Measurements from ENCODE around the gene RDH12.

RDH12 gene

GRCh38 chr14:67748312-67748711 lies 46.6 kb downstream of the RDH12 start:
- TF ChIP-seq CTCF (conservative IDR thresholded peaks at IDR 0.05; ENCODE audit: low read depth, low read length) = no peak
- no peak for DNase-seq (ENCODE audit: low read depth)
- no peak overlapping the region for H3K4me3 ChIP-seq (ENCODE audit: low read length)

GRCh38 chr14:67749341-67750084 lies 47.8 kb downstream of the RDH12 start:
- DNase-seq (ENCODE audit: low read depth) = peak; percentile 69
- no peak for TF ChIP-seq CTCF (conservative IDR thresholded peaks at IDR 0.05; ENCODE audit: low read depth, low read length)
- no peak overlapping the region for H3K4me3 ChIP-seq (ENCODE audit: low read length)

GRCh38 chr14:67756496-67756895 lies 54.8 kb downstream of the RDH12 start:
- no peak overlapping the region for H3K4me3 ChIP-seq (ENCODE audit: low read length)
- DNase-seq (ENCODE audit: low read depth) = no peak
- no peak for TF ChIP-seq CTCF (conservative IDR thresholded peaks at IDR 0.05; ENCODE audit: low read depth, low read length)

GRCh38 chr14:67757175-67757574 lies 55.5 kb downstream of the RDH12 start:
- H3K4me3 ChIP-seq (ENCODE audit: low read length) = no peak overlapping the region
- no peak for TF ChIP-seq CTCF (conservative IDR thresholded peaks at IDR 0.05; ENCODE audit: low read depth, low read length)
- no peak for DNase-seq (ENCODE audit: low read depth)

GRCh38 chr14:67759916-67760315 lies 58.2 kb downstream of the RDH12 start:
- no peak overlapping the region for H3K4me3 ChIP-seq (ENCODE audit: low read length)
- no peak for DNase-seq (ENCODE audit: low read depth)
- no peak for TF ChIP-seq CTCF (conservative IDR thresholded peaks at IDR 0.05; ENCODE audit: low read depth, low read length)

- DNase-seq (ENCODE audit: low read depth) = no peak
- TF ChIP-seq CTCF (conservative IDR thresholded peaks at IDR 0.05; ENCODE audit: low read depth, low read length) = no peak
- no peak overlapping the region for H3K4me3 ChIP-seq (ENCODE audit: low read length)
These were observed 60.4 kb downstream of the RDH12 start for GRCh38 chr14:67762051-67762450.

- TF ChIP-seq CTCF (conservative IDR thresholded peaks at IDR 0.05; ENCODE audit: low read depth, low read length) = no peak
- no peak overlapping the region for H3K4me3 ChIP-seq (ENCODE audit: low read length)
- DNase-seq (ENCODE audit: low read depth) = no peak
These were observed 61.6 kb downstream of the RDH12 start for GRCh38 chr14:67763158-67763822.
